Inferior parietal cortex (tissue), 1 donor: Measurements from ENCODE around the gene SLC22A23.

Source experiments
- DNase-seq: peaks from one replicate; pipeline ENCODE4 v3.0.0-alpha.2; 2016; ENCODE audit errors: extremely low spot score

Gene SLC22A23

DNA sequence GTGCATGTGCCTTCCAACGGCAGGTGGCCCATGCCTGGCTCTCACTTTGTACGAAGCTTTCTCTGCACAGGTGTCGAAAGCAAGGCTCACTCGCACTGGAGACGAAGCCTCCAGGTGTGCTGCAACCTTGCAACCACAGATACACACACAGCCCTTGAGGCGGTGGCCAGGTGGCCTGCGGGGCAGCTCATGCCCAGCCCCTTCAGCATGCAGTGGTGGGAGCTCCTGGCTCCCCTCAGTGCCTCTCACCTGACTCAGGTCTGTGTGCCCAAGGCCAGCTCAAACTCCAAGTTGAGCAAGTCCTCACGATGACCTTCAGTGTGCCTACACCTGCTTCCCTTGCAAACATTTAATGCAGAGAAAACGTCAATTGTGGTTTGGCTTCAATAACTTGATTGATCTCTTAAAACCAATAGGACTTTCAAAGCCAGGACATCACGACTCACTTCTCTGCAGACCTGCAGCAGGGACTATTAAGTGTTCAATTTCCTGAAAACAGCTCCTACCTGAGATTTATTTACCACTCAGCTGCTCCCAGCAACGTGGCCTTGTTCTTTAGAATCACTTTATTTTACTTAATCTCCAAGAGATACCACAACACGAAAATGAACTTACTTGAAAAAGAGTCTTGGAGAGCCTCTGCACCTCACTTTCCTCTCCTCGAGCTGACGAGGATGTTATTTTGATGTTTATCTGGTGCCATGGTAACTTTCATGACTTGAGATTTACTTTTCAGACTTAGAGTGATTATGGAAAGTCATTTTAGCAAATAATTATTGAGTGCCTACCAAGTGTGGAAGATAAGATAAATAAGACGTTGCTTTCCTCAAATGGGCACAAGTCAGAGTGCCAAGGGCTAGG, 86.3 kb downstream of the SLC22A23 start:
- no peak for DNase-seq

DNA sequence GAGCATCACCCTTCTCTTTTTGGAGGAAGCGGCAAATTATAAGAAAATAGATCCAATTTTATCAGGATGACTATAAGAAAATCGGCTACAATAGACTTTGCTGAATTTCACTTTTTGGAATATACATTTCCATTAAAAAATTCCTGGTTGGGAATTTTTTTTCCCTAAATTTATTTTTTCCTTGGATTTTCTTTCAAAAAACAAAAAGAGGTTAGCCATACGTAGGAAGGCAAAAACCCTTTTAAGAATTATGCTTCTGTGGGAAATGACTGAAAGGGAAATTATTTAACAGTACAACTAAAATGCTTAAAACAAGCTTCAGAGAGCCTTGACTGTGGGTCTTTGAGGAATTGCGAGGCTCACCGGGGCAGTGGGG, 86.9 kb downstream of the SLC22A23 start:
- DNase-seq: no peak

DNA sequence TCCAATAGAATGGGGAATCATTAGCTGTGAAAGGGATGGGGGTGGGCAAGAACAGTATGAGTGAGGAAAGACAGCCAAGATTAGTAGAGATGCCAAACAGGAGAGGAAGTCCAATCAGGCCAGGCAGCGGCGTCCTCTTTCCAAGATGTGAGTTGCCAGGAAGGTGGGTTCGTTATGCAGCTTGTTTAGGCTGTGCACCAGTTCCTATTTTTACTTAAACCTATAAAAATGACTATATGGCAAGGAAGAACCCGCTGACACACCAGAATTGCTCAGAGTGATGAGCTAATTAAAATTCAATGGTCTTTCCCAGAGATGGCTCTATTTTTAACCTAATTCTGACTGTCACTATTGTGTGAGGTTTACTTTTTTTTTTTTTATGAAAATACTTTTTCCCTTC, 88.2 kb downstream of the SLC22A23 start:
- DNase-seq: no peak

- no peak for DNase-seq
Measured at GRCh38 chr6:3367630-3368029, 89.2 kb downstream of the SLC22A23 start.

DNA sequence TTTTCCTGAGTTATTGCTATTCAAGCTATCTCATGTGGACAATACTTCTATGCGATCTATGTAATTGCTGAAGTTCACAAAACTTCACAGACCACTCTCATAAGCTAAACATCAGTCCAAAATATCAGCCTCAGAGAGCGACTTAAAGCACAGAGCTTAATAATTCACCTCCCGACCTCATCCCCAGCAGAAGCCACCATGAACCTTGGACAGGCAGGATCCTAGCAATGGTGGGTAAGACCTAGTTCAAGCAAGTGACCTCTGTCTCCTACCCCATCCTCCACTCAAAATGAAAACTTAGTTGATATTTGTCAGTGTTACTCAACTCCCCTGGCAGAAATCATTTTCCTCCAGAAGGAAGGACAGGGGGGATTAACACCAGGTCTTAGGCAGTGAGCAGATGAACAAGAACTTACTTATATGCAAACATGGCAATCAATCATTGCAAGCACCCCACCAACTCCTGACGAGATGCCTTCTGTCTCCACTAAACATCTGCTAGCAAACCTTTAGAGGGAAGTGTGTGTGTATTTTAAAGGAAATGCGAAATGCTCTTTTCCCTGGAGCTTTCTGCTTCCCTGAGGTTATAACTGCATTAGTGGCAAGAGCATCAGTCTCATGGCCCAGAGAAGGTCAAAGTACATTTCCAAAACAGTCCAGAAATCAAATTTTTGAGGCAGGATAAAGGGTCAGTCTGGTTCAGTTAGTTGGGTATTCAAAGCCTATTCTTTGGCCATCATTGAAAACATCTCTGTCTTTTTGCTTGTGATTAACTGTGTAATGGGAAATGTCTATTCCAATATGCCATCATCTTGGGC, 90.0 kb downstream of the SLC22A23 start:
- no peak for DNase-seq

DNA sequence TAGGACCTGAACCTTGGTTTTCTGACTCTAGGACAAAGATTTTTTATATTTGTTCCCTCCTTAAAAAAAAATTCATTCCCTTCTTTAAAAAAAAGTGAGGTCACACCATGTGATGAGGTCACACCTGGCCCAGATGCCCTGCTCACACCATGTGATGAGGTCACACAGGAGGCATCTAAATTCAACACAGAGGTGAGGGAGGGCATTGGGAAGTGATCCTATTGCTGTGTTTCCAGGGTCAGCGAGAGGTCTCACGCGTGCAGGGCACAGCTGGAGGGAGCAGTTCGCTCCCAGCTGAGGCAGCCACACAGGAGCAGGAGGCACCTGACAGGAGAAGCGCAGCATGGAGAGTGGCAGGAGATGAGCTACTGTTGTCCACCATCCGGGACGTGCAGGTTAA, 92.5 kb downstream of the SLC22A23 start:
- no peak for DNase-seq

DNA sequence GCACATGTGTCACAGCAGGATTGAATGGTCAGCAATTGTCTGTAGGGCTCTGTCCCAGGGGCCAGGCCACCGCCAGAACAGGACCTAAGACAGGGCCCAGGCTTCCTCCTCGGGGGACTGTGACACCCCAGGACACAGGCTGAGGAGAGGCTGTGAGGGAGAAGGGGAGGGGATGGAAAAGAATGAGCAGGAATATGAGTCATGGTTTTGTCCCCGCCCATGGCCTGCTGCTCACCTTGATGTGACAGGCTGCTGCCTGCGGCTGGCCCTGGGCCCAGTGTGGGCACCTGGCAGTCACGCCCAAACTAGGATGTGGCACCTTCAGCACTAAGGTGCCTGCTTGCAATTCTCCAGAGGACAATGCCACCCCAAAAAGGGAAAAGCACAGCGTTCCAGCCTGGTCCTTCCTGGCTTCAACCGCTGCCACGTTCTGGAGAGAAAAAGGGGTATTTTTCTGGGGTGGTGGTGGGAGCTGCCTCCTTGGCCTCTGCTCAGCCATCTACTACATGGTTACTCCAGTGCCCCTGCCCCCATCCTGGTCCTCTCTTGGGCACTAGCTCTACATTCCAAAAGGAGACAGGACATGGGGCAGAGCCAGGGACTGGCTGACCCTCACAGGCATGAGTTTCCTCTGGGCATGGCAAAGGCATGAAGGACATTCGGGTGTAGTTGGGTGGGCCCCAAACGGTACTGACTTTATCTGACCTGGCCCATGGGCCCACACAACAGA, 93.4 kb downstream of the SLC22A23 start:
- DNase-seq: no peak

DNA sequence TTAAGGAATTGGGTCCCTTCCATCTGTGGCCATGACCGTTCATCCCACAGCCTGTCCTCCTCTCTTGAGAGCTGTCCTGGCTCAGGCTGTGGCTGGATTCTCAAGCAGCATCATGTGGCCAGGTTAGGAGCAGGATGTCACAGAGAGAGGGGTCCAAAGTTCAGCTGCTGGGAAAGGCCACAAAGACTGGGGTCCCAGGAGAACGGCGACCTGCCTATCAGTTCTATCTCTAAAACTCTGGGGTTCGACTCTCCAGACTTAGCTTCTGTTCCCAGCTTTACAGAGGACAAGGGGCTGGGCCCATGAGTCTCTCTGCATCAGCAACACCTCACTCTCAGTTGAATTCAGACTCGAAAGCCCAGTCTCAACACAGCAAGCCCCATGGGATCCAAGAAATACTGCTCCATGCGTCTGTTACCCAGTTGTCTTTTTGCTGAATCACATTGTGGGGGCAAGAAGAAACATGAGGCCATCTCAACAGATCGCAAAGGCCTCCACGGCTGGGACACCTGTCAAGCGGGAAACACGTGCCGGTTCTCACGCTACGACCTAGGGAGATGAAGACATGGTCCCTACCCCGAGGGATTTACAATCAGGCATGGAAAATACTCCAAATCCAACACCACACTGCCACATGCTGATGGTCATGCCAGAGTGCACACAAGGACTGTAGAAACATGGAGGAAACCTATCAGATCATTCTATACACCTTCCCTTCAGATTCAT, 95.4 kb downstream of the SLC22A23 start:
- DNase-seq: no peak

- no peak for DNase-seq
Measured at GRCh38 chr6:3360727-3361045, 96.2 kb downstream of the SLC22A23 start.

- no peak for DNase-seq
Measured at GRCh38 chr6:3359973-3360726, 96.7 kb downstream of the SLC22A23 start.

DNA sequence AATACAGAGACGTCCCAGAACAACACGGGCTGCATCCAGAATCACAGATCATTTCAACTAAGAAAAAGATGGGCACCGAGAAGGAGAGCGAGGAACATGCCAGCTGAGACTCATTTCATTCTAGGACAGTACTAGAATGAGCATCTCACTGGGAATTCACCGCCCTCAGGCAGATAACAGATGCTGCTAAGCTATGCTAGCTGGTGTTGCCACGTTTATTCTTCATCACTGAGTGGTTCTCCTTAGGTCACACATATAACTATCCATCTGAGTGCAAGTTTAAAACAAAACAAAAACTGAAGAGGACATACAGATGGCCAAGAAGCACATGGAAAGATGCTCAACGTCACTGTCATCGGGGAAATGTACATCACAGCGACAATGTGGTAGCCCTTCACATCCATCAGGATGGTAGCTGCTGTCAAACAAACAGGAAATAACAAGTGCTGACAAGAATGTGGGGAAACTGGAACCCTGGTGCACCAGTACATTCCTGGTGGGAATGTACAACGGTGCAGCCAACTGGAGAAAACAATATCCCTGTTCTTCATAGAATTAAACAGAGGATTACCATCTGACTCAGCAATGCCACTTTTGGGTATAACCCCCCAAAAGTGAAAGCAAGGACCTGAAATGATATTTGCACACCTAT, 97.6 kb downstream of the SLC22A23 start:
- DNase-seq: no peak

DNA sequence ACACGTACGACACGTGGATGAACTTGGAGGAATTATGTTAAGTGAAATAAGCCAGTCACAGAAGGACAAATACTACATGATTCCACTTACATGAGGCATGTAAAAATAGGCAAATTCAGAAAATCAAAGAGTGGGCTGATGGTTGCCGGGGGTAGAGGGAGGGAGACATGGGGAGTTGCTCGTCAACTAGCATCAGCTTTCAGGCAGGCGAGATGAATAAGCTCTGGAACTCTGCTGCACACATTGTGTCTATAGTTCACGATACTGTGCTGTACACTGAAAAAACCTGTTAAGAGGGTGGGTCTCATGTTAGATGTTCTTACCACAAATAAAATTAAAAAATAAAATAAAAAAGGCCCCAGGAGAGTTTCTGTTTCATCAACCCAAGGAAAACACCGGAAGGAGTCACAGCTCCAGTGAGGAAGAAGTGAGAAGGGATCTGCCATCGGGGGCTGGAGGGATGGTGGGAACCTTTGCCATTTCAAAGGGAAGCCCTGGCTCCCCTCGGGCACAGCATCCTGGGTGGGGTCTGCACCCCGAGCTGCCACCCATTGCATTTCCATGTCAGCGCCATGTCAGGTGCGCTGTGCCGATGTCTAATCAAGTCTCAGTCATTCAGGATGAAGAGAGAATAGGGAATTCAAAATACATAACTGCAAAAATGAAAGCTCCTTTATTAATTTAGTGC, 98.3 kb downstream of the SLC22A23 start:
- DNase-seq: no peak

DNA sequence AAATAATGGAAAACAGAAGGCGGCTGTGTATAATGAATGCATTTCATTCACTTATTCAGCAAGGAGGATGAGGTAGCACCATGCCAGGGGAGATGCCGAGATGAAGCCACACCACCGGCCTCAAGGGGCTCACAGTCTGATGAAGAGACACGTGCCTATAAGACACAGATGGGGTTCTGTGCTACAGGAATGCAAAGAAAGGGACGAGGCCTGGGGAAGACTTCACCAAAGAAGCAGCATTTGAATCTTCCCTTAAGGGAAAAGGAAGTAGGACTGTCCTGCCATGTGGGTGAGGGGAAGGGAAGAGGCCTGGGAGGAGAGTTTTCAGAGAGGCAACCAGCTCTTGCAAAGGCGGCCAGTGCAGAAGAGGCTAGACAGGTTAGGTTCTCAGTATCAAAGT, 99.2 kb downstream of the SLC22A23 start:
- no peak for DNase-seq

GRCh38 chr6:3356824-3357420, 99.9 kb downstream of the SLC22A23 start:
- no peak for DNase-seq

DNA sequence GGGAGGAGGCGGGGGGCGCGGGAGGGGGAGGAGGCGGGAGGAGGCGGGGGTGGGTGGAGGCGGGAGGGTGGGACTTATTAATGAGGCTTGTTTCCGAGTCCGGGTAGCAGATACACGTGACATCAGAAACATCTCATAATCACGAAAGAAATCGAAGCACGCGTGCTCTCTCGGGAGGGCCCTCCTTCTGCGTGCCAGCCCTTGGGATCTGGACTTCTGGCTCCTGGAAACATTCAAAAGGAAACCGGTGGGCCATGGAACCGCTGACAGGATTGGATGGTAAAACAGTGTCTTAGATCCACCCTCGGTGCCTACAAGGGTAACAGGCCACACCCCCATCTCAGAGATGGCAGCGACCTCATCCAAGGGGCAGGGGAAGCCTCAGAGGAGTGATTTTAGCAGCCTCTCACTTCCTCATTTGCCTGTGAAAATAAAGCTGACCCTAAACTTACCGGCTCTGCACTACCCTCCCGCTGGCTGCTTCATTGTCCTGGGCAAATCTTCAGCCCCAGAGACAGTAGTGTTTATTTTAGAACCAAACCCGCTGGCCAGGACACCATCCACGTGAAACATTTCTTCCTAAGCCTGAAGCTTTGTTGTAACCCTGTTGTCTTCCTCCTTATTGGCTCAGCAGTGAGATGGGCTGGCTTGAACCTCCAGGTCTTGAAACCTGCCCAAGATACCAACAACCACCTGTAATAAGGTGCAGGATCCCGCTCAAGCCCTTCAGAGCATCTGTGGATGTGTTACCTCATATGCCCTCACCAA, 100.6 kb downstream of the SLC22A23 start:
- DNase-seq: peak; percentile 76

- DNase-seq: no peak
Measured at GRCh38 chr6:3355358-3356055, 101.3 kb downstream of the SLC22A23 start.

GRCh38 chr6:3355011-3355357, 101.9 kb downstream of the SLC22A23 start:
- no peak for DNase-seq

DNA sequence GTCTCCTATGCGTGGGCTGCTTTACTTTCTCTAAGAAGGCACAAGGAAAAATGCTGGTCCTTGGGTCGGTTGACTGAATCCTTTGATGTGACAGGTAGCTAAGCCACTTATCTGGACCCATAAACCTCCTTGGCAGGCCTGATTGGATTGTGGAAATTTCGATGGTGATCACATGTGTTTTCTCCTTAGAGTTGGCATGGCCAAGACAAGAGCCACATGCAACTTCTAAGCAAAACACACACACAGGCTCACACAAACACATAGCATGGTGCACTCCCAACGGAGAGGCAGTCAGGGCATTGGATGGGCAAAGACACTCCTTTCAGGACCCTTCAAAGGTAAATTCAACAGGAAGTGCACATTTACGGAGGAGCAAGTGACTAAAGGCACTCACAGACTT, 102.9 kb downstream of the SLC22A23 start:
- DNase-seq: no peak
